OCI-LY7 (cell line): ENCODE measurements around the gene PEBP1. TPM values are rescaled to one million over a fixed set of nuclear protein-coding genes. Genes with fewer than 3 reads are reported as not detected.

Experiments
- BruUV-seq: library from RNA; stranded (reverse); fragments of 400-500 nt; replicated peaks from 2 replicates; lab custom pipeline; 2021; lab: Mats Ljungman, UMichigan
- CTCF ChIA-PET: fragments of 300-600 bp; sonication (Branson Sonifier 250); formaldehyde crosslinking; loops from one replicate; lab custom pipeline; 2022; ENCODE audit warnings: antibody characterized with exemption; ENCODE audit not compliant: unreplicated experiment; lab: Charles Lee
- POLR2A ChIA-PET: fragments of 300-600 bp; sonication (Branson Sonifier 250); formaldehyde crosslinking; loops from one replicate; lab custom pipeline; 2022; ENCODE audit warnings: antibody characterized with exemption; lab: Charles Lee
- DNase-seq: peaks from one replicate; pipeline ENCODE4 v3.0.0-alpha.2; 2015; ENCODE audit warnings: low spot score
- H2AFZ ChIP-seq: fragments of 200-600 bp; sonication (generic), shearing (Covaris generic); 2 replicates; pipeline ENCODE4 v1.6.1; 2014; ENCODE audit warnings: mild to moderate bottlenecking, antibody characterized with exemption, low read length, moderate library complexity
- H3K27ac ChIP-seq: fragments of 200-600 bp; sonication (generic); 2 replicates; pipeline ENCODE4 v1.5.1; 2014; ENCODE audit warnings: mixed run types, low read depth, mild to moderate bottlenecking, moderate library complexity, low read length, inconsistent platforms; ENCODE audit not compliant: poor library complexity, severe bottlenecking
- H3K36me3 ChIP-seq: fragments of 200-600 bp; sonication (generic); 2 replicates; pipeline ENCODE4 v1.6.1; 2014; ENCODE audit warnings: mild to moderate bottlenecking, antibody characterized with exemption, low read length, moderate library complexity, mixed read lengths; ENCODE audit not compliant: insufficient read depth
- H3K4me1 ChIP-seq: fragments of 200-600 bp; sonication (generic); 2 replicates; pipeline ENCODE4 v1.5.1; 2014; ENCODE audit warnings: mild to moderate bottlenecking, low read length; ENCODE audit not compliant: insufficient read depth, poor library complexity, severe bottlenecking
- H3K4me2 ChIP-seq: fragments of 200-600 bp; sonication (generic); 2 replicates; pipeline ENCODE4 v1.6.1; 2014; ENCODE audit warnings: mild to moderate bottlenecking, low read length
- H3K4me3 ChIP-seq: fragments of 200-600 bp; sonication (generic); 2 replicates; pipeline ENCODE4 v1.5.1; 2014; ENCODE audit warnings: mild to moderate bottlenecking, low read depth, low read length; ENCODE audit not compliant: poor library complexity, severe bottlenecking
- H3K79me2 ChIP-seq: fragments of 200-600 bp; sonication (generic); 2 replicates; pipeline ENCODE4 v1.6.1; 2016; ENCODE audit warnings: low read depth, mild to moderate bottlenecking, low read length, moderate library complexity, mixed read lengths; ENCODE audit not compliant: insufficient read depth
- H3K9me2 ChIP-seq: fragments of 200-600 bp; sonication (generic); 2 replicates; pipeline ENCODE4 v1.6.1; 2016; ENCODE audit warnings: mild to moderate bottlenecking, low read length, mixed read lengths; ENCODE audit not compliant: insufficient read depth
- H3K9me3 ChIP-seq: fragments of 200-600 bp; sonication (generic); 2 replicates; pipeline ENCODE4 v1.6.1; 2014; ENCODE audit warnings: mild to moderate bottlenecking, mixed run types, low read length, mixed read lengths
- H4K20me1 ChIP-seq: fragments of 200-600 bp; sonication (generic); 2 replicates; pipeline ENCODE4 v1.6.1; 2014; ENCODE audit warnings: mild to moderate bottlenecking, antibody characterized with exemption, low read length, moderate library complexity, mixed read lengths; ENCODE audit not compliant: insufficient read depth
- EZH2phosphoT487 ChIP-seq: fragments of 200-600 bp; sonication (generic); IDR thresholded peaks from 2 replicates; pipeline ENCODE4 v1.6.1; 2018; ENCODE audit warnings: low read depth, borderline replicate concordance, mild to moderate bottlenecking, mixed run types, antibody characterized with exemption, low read length, moderate library complexity, mixed read lengths
- intact Hi-C: fragments of 100-400 bp; cut with micrococcal nuclease; formaldehyde crosslinking; loops from one replicate; pipeline ENCODE4 v1.10.0; 2022; ENCODE audit not compliant: unreplicated experiment
- total RNA-seq, 2 experiments: library from RNA; depleted of rRNA in 1 of 2; stranded (reverse); fragments of >200 nt in 1 of 2; shearing (Covaris generic) in 1 of 2; gene quantifications; 2 replicates each; pipeline ENCODE4 v1.2.3, GENCODE V29; 2014 to 2022
- TF ChIP-seq, protein P1 (sequence below): fragments of 200-600 bp; sonication (generic); conservative IDR thresholded peaks from 2 replicates; pipeline ENCODE4 v1.5.1; 2014; ENCODE audit warnings: mild to moderate bottlenecking, antibody characterized with exemption, low read length, moderate library complexity, mixed read lengths

PEBP1 gene
- total RNA-seq, 2 experiments from 2014 or later: 128 to 154 TPM

DNA sequence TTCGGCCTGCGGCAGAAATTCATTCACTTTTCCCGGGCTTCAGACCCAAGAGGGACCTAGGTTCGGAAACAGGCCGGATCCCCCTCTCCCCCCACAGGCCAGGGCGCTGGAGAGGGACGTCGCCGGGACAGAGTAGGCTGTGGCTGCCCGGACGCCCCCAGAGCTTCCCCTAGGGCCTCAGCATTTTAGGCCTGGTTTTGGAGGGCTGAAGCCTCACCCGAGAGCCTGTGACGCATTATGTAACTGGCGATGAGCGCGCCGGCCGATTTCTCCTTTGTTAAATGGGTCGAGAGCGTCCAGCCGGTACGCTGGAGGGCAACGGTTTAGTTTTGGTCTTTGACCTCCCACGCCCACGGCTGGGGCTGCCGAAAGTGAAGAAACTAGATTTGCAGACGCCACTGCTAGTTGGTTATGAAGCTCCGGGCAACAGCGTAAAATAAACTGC lies 657 bp downstream of the PEBP1 start:
- ChIA-PET POLR2A (interaction anchor here (1.1 to 1.8 kb wide), 6 partner anchors 12 to 223 kb away, joined by 3 to 11 read pairs (median 3); no protein-coding TSS in a partner anchor), CTCF (interaction anchor here (0.6 kb wide), 1 partner anchor 1002 kb away, joined by 3 read pairs; no protein-coding TSS in a partner anchor)
- Histone ChIP-seq H3K4me1 (peaks cover 17% of the 10 kb centered on the region), H3K36me3 (peaks cover 37% of the 10 kb centered on the region), H3K9me2 (no peaks in the 10 kb centered on the region), H3K9me3 (no peaks in the 10 kb centered on the region), H4K20me1 (no peaks in the 10 kb centered on the region), H3K79me2 (peaks cover 23% of the 10 kb centered on the region; the same call in 1 of the 2 replicates), H3K27ac (peak overlapping the region; percentile 14), H3K4me3 (peak overlapping the region; percentile 96), H2AFZ (peak overlapping the region; percentile 83; the same call in 1 of the 2 replicates), H3K4me2 (peak overlapping the region; percentile 83)
- TF ChIP-seq, protein P1, sequence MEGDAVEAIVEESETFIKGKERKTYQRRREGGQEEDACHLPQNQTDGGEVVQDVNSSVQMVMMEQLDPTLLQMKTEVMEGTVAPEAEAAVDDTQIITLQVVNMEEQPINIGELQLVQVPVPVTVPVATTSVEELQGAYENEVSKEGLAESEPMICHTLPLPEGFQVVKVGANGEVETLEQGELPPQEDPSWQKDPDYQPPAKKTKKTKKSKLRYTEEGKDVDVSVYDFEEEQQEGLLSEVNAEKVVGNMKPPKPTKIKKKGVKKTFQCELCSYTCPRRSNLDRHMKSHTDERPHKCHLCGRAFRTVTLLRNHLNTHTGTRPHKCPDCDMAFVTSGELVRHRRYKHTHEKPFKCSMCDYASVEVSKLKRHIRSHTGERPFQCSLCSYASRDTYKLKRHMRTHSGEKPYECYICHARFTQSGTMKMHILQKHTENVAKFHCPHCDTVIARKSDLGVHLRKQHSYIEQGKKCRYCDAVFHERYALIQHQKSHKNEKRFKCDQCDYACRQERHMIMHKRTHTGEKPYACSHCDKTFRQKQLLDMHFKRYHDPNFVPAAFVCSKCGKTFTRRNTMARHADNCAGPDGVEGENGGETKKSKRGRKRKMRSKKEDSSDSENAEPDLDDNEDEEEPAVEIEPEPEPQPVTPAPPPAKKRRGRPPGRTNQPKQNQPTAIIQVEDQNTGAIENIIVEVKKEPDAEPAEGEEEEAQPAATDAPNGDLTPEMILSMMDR: no peak
- TF ChIP-seq EZH2phosphoT487: no peak
- no TSS peak for BruUV-seq
- DNase-seq: peak; percentile 35
- intact Hi-C loops: loop anchor here (2.0 to 5.0 kb wide), 3 partner anchors 74 to 236 kb away; partner anchors contain the start of genes TAOK3 and WSB2

DNA sequence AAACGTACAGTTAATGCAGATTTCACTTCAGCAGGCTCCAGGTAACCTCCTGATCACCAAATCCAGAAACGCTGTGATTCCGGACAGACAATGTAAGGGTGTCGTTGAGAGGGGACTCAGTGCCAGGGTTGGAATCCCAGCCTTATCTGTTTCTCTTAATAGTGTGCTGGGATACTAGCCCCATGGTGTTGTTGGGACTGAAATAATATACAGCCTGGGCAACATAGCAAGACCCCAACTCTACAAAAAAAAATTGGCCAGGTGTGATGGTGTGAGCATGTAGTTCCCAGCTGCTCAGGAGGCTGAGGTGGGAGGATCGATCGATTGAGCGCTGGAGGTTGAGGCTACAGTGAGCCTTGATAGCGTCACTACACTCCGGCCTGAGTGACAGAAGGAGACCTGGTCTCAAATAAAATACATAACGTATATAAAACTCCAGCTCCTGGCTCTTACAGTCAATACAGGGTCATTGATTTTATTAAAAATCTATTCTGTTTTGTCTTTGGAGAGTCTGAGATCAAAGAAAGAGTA lies 1.3 kb downstream of the PEBP1 start:
- POLR2A ChIA-PET: no interaction called here
- Histone ChIP-seq H3K4me2 (peak overlapping the region; percentile 83), H3K9me3 (no peaks in the 10 kb centered on the region), H3K27ac (no peak overlapping the region), H4K20me1 (no peaks in the 10 kb centered on the region), H2AFZ (no peak overlapping the region), H3K4me1 (peaks cover 11% of the 10 kb centered on the region), H3K79me2 (peaks cover 23% of the 10 kb centered on the region; the same call in 1 of the 2 replicates), H3K9me2 (no peaks in the 10 kb centered on the region), H3K36me3 (peaks cover 41% of the 10 kb centered on the region), H3K4me3 (peak overlapping the region; percentile 96)
- intact Hi-C loops: loop anchor here (2.0 to 5.0 kb wide), 3 partner anchors 75 to 235 kb away; partner anchors contain the start of genes TAOK3 and WSB2
- TF ChIP-seq, protein P1: no peak
- TF ChIP-seq EZH2phosphoT487: no peak
- TSS peak; percentile 75 for BruUV-seq
- DNase-seq: no peak
- CTCF ChIA-PET: interaction anchor here (0.7 kb wide), 1 partner anchor 35 kb away, joined by 3 read pairs; no protein-coding TSS in a partner anchor

DNA sequence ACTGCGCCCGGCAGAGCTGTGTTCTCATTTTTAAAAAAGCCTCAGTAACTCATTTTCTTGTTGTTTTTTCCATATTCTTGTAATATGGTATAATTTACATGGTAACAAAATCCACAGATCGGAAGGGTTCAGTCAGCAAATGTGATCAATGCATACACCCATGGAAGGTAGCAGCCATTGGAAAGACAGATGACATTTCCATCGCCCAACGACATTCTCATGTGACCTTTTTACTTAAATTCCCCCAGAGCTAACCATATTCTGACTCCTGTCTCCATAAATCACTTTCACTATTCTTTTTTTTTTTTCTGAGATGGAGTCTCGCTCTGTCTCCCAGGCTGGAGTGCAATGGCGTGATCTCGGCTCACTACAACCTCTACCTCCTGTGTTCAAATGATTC lies 4.9 kb downstream of the PEBP1 start:
- no peak overlapping the region for H2AFZ ChIP-seq
- ChIA-PET CTCF (no interaction called here), POLR2A (no interaction called here)
- TF ChIP-seq EZH2phosphoT487: no peak
- TF ChIP-seq, protein P1: no peak
- no peaks in the 10 kb centered on the region for H3K9me3 ChIP-seq
- no peak overlapping the region for H3K4me3 ChIP-seq
- peaks cover 18% of the 10 kb centered on the region; the same call in 1 of the 2 replicates for H3K79me2 ChIP-seq
- H3K36me3 ChIP-seq: peaks cover 72% of the 10 kb centered on the region
- no peak overlapping the region for H3K4me2 ChIP-seq
- no peak overlapping the region for H3K27ac ChIP-seq
- no peaks in the 10 kb centered on the region for H4K20me1 ChIP-seq
- intact Hi-C loops: no loop called here
- BruUV-seq: no TSS peak
- H3K4me1 ChIP-seq: no peaks in the 10 kb centered on the region
- no peak for DNase-seq
- H3K9me2 ChIP-seq: no peaks in the 10 kb centered on the region
